ENCODE measurements around the gene STAT5B.
"Not testable (repeated sequence)": the region's sequence is repeated elsewhere in the genome, so short reads cannot be mapped to it uniquely, and the experiment has no call there.

Gene STAT5B

DNA sequence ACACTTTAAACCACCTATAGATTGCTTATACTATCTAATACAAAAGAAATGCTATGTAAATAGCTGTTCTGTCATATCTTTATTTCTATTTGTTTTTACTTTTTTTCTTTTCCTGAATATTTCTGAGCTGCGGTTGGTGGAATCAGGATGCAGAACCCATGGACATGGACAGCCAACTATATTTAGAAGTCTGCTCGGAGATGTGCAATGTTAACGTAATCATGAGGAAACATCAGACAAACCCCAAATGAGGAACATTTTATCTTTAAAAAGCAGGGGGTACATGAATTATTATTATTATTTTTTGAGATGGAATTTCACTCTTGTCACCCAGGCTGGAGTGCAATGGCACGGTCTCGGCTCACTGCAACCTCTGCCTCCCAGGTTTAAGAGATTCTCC lies 50.5 kb downstream of the STAT5B start:
- FAIRE-seq = no peak

DNA sequence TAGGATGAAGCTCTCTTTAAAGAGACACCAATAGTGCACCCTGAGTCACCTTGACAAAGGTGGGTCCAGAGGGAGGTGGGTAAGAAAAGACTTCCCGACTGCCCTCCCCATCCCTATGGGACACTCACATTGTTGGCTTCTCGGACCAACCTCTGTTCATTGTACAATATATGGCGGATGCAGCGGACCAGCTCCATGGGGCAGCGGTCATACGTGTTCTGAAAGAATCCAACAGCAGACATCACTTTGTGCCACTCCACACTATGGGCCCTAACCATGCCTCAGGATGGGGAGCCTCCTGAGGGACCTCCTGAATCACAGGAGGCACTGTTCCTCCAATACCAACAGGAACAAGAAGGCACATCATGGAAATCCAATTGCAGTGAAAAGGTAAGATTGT lies 51.5 kb downstream of the STAT5B start:
- FAIRE-seq = no peak

DNA sequence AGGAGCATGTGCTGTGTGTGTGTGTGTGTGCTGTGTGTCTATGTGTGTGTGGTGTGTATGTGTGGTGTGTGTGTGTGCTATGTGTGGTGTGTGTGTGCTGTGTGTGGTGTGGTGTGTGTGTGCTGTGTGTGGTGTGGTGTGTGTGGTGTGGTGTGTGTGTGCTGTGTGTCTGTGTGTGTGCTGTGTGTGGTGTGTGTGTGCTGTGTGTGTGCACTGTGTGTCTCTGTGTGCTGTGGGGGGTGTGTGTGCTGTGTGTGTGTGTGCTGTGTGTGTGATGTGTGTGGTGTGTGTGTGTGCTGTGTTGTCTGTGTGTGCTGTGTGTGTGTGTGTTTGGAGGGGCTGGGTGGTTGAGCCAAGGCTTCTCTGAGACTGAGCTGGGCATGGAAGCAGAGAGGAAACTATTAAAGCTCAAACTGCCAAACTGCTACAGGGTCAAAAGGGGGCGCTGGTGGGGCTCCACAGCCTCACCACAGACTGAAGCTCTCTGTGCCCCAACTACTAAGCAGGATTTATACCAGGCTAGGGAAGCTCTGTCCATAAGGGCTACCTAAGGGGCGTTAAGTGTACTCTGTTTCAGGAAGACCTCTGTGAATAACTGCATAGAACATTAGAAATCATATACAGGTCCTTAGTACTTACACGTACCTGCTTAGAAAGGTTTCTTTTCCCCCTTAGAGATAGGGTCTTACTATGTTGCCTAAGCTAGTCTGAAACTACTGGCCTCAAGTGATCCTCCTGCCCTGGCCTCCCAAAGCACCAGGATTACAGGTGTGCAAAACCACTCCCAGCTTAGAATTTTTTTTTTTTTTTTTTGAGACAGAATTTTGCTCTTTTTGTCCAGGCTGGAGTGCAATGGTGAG lies 54.1 kb downstream of the STAT5B start:
- no peak for FAIRE-seq

DNA sequence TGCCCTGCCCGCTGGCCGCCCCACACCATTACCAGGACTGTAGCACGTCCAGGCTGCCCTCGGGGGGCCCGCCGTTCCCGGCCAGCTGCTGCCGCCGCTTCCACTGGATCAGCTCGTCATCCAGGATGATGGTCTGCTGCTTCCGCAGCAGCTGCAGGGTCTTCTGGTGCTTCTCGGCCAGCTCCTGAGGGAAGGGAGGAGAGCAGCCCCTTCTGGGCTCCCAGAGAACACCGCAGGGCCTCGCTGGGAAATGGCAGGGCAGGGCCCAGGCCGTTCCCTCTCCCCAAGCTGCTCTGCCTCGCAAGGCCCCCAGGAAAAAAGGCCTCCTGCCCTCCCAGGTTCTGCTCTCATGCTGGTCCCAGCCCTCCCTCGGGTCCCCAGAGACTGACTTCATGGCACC lies 56.9 kb downstream of the STAT5B start:
- not testable (repeated sequence) for FAIRE-seq

DNA sequence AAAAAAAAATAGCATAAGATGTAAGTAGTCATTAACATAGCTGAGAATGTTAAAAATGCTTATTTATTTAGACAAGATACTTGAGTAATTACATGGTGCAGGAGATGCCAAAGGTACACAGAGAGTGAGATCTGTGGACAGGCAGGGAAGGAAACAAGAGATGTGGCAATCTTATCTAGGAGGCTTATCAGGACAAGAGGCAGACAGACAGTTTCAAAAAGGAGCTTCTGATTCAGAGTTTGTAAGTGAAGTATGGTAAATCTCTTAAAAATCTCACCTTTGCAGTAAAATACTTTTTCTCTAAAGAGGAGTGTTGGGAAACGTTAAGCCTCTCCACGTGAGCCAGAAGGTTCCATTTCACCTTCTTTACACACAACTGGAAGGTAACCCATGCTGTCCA lies 62.0 kb downstream of the STAT5B start:
- FAIRE-seq = no peak

DNA sequence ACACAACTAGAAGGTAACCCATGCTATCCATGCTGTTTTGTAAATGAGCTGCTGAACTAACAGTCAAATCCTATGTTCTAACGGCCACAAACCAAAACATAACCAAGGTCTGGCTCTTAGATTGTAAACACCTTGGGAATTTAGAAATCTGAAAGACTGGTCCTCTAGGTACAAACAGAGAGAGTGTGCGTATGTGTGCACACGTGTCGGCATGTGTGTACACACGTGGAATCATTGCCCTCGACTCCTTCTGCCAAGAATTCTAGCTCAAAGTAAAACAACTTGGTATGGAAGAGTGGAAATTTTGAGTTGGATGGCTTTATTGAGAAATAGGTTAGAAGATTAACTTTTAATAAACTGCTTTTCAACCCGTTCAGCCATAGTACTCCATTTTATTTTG lies 63.8 kb downstream of the STAT5B start:
- no peak for FAIRE-seq

DNA sequence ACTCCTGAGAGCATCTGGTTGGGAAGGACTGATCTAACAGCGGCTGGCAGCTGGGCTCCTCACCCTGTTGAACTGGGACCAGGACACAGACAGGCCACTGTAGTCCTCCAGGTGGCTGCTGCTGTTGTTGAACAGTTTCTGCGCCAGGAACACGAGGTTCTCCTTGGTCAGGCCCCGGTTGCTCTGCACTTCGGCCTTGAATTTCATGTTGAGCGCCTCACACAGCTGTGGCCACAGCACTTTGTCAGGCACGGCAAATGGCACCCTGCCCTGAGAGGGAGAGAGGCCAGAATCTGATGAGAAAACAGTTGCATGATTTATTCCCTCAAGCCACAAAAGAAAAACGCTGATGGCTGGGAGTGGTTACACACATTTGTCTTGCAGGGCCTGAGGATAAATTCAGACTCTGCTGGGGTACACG lies 64.3 kb downstream of the STAT5B start:
- not testable (repeated sequence) for FAIRE-seq

DNA sequence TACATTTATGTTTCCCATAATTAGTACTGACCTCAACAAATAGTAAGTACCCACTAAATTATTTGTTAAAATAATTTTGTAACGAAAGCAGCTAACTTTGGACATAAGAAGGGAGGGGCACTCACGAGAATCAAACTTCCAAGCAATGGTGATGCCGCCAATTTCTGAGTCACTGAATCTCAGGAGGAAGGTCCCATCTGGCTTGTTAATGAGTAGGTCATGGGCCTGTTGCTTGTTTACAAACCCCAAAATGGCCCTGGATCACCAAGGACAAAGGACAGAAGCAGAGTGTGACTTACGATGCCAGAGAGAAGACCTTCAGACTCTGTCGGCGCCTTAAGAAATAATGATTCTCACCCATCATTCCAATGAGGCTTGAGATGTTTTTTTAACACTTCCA lies 66.1 kb downstream of the STAT5B start:
- FAIRE-seq = no peak

DNA sequence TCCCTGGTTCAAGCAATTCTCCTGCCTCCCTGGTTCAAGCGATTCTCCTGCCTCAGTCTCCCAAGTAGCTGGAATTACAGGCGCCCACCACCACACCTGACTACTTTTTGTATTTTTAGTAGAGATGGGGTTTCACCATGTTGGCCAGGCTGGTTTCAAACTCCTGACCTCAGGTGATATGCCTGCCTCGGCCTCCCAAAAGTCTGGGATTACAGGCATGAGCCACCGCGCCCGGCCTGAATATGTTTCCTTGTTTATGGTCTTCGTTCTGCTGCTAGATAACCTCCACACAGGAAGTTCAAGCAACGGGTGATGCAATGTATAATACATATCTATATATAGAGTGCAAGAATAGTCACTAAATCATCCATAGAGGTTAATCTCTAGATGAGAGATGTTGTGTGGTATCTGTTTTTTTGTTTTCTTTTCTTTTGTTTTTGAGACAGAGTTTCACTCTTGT lies 70.0 kb downstream of the STAT5B start:
- not testable (repeated sequence) for FAIRE-seq

DNA sequence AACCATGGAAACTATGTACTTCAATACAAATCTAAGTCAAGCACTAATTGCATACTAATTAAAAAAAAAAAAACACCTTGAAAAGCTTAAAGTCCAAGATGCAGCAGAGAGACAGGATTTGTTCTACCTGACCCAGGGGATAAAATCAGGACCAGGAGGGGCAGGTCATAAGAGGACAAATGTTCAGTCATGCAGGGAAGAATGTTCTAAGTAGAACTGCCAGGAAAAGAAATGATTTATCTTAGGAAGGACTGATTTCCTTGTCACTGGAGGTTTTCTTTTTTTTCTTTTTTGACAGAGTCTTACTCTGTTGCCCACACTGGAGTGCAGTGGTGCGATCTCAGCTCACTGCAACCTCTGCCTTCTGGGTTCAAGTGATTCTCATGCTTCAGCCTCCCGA lies 72.8 kb downstream of the STAT5B start:
- FAIRE-seq = no peak

DNA sequence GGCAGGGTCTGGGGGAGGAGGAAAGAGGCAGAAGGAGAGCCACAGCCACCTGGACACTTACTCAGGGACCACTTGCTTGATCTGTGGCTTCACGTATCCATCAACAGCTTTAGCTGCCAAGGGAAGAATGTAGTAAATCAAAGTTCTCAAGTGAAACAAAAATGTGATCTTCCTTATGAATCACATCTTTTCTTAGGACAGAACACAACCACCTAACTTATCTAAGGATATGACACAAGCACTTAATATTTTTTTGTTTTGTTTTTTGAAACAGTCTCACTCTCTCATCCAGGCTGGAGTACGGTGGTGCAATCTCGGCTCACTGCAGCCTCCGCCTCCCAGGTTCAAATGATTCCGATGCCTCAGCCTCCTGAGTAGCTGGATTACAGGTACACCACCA lies 73.5 kb downstream of the STAT5B start:
- FAIRE-seq = no peak

DNA sequence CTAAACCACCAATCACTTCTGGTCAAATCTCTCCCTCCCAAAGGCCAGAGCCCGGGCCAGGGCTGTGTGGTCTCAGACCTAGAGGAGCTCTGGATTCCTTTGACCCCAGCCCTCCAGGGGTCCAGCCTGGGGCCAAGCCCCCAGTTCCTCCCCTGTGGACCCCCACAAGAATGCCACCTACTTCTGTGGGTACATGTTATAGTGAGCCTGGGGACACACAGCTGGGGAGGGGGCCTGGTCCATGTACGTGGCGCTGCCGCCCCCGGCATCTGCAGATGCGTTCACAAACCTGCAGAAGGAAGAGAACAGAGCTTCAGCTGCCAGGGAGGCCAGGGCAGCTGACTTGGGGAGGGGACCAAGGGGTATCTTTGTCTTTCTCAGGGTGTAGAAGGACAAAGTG lies 74.0 kb downstream of the STAT5B start:
- FAIRE-seq = no peak

DNA sequence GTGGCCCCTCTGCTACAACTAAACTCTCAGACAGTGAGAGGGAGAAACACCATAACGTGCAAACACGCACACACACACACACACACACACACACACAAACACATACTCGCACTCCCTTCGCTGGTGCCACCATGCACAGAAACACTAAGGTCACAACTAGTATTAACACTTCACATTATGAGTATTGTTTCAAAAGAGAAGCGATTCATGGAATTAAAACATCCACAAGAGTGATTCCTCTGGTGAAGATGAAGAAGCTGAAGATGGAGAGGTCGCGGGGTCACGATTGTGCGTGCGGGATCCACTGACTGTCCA lies 74.8 kb downstream of the STAT5B start:
- no peak for FAIRE-seq

DNA sequence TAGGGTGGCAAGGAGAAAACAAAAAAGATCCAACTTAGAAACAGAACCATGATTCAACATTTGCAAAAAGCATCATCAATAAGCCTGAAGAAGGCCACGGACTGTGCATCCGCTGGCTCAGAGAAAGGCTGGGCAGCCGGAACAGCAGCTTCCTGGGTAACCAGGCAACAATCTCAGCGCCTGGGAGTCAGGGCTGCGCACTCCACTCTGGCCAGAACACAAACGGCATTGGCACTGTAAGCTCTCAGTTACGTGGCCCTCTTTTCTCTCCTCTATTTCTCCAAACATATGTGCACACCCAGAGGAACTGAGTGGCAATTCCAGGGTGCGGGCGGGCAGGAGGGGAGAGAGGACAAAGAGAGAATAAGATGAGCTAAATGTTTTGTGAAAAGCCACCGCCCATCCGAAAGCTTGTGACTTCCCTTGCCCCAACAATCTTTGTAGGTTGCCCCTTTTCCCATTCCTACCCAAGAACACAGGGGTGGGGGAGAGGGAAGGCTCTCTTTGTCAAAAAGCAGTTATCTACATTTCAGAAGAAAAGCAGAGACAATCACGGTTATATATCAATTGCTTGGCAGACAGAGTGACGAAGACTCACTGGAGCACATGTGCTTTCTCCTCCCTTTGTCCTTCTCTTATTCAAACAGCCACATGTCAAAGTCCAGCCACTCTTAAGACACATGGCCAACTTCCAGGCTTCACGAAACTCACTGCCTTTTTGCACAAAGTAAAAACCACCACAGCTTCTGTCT lies 75.3 kb downstream of the STAT5B start:
- no peak for FAIRE-seq

DNA sequence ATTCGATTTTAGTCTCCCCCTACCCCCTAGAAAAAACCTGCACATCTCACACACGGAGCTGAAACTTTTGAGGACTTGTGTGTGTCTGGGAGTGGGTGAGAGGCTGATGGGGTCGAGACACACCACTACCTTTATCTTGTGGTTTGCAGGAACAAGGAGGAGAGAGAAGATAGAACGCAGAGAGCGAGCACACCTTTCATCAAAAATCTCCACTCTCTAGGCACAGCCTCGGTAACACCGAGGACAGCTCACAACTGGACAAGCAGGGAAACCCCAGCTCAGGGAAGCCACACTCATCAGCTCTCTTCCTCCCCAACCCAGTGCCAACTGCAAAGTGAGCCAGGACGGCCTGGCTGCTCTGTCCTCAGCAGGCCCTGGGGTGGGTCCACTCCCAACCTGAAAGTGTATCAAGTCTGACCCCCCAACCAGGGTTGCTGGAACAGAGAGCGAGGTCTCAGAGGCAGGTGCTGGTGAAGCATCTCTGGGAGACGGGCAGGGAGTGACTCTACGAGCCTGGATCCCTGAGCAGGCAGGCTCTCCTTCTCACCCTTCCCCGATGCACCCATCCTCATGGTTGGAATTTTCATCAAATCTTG lies 76.7 kb downstream of the STAT5B start:
- no peak for FAIRE-seq

DNA sequence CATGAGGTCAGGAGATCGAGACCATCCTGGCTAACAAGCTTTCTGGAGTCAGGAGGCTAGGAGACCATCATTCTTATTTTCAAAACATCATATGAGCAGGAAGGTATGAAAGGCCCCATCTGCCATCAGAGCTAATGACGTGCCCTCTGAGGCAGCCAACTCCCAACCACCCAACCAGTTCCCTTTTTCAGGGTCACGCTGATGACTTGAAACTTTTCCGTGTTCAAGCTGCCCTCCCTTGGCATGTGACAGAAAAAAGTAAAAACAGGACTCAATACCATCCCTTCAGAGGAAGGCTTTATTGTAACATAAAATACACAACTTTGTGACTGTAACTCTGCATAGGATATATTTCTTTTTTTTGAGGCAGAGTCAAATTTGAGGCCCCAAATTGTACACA lies 77.3 kb downstream of the STAT5B start:
- no peak for FAIRE-seq

DNA sequence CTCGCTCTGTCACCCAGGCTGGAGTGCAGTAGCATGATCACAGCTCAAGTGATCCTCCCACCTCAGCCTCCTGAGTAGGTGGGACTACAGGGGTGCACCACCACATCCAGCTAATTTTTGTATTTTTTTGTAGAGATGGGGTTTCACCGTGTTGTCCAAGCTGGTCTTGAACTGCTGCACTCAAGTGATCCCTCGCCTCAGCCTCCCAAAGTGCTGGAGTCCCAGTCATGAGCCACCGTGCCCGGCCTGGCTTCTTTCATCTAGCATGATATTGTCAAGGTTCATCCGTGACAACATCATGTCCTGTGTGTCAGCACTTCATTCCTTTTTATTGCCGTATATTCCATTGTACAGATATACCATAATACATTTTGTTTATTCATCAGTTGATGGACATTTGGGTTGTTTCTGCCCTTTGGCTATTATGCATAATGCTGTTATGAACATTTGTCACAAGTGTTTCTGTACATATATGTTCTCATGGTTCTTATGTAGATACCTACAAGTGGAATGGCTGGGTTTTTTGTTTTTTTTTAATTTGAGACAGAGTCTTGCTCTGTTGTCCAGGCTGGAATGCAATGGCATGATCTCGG lies 78.5 kb downstream of the STAT5B start:
- no peak for FAIRE-seq

DNA sequence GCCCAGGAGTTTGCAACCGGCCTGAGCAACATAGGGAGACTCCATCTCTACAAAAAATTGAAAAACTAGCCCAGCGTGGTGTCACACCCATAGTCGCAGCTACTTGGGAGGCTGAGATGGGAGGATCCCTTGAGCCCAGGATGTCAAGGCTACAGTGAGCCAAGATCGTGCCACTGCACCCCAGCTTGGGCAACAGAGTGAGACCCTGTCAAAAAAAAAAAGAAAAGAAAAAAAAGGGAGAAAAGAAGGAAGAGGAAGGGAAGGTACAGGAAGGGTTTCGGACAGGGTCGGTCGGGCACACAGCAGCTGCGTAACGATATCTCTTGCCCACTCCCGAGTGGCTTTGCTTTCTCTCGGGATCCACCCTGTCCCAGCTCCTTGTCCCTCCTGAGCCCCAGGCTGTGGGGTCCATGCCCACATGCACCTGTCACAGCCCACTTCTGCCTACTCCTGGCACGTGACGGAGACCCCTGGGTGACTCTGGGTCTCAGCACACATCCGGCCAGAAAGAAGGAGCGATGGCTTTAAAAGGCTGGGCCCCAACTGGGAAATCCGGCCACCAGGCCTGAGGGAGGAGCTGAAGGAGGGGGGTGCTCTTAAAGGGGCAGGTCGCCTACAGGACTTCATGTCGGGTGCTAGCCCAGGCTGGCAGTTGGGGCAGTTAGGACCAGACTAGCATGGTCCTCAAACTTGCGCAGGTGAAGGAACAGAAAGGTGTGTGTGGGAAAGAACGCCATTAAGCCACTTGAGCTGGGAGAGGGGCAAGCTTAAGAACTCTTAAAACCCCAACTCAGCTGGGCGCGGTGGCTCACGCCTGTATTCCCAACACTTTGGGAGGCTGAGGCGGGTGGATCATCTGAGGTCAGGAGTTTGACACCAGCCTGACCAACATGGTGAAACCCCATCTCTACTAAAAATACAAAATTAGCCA lies 82.0 kb downstream of the STAT5B start, which contains the start of gene GHDC:
GHDC (minus strand) TSS at position 526 of the 931 bp plus-strand sequence. CDS start 913 bp downstream, outside the sequence.
- FAIRE-seq = no peak

DNA sequence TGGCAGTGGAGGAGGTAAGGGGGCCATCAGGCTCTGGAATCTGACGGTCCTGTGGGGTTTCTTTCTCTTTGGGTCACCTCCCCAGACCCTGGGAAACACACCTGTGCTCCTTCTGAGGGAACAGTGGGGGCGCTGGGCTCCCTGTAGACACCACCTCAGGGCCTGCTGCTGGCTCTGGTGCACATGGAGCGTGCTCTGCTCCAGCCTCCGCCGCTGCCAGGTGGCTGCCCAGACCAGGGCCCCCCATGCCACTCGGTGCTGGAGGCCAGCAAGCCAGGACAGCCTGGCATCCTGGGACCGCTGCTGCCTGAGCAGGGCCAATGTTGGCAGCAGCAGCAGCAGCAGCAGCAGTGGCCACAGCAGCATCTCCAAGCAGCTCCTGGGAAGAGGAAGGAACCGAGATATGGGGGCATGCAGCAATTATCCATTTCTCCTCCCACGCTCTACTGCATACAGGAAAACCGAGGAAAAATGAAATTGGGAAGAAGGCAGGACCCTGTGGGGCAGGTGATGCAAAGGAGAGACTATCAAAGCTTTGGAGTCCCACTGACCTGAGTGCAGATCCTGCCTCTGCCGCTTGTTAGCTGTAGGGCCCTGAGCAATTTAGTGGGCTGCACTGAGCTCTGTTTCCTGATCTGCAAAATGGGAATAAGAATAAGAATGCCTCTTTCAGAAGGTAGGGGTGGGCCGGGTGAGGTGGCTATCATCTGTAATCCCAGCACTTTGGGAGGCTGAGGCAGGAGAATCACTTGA lies 82.8 kb downstream of the STAT5B start:
- FAIRE-seq = no peak

DNA sequence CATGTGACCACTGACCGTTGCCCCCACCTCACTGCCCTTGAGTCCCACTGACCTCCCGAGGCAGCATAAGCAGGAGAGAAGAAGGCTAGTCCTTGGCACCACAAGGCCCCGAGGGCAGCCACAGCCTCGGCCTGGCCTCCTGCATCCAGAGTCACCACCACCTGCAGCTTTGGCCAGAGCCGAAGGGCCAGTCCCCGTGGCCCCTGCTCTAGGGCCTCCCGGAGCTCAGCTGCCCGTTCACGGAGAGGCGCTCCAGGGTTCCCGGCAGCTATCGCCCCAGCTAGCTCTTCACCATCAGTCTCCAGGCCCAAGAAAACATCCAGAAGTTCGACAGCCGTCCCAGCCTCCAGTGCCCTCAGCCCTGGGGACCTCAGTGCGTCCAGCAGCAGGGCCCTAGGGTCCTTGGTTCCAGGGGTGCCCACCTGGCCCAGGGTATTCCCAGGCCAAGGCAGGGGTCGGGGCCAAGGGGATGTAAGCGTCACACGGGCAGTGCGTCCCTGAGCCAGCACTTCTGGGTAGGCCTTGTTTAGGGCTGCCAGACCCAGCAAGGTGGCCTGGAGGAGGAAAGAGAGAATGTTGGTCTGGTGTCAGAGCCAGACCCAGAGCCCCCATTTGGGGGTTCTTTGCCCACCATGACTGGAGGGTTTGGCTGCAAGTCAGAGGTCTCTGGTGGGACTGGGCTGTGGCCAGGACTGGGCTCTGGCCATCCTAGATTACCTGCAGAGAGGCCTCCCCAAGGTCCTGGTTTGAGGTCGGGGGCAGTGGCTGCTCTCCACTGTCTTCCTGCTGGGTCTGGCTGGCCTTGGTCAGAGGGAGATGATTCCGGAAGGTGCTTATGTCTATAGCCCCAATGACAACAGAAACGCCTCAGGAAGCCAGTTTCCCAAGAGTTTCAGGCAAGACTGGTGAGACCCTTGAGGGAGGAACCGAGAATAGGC lies 83.7 kb downstream of the STAT5B start:
- FAIRE-seq = no peak
